Caco-2 (cell line): ENCODE measurements around the gene ZCCHC7. TPM values are rescaled to one million over a fixed set of nuclear protein-coding genes. Genes with fewer than 3 reads are reported as not detected.

Experiments used
- BruUV-seq: library from RNA; stranded (reverse); fragments of 400-500 nt; replicated peaks from 2 replicates; lab custom pipeline; 2021; lab: Mats Ljungman, UMichigan
- CTCF ChIA-PET: fragments of 300-600 bp; sonication (Branson Sonifier 250); formaldehyde crosslinking; loops from one replicate; lab custom pipeline; 2022; ENCODE audit warnings: antibody characterized with exemption; lab: Charles Lee
- POLR2A ChIA-PET: fragments of 300-600 bp; sonication (Branson Sonifier 250); formaldehyde crosslinking; loops from one replicate; lab custom pipeline; 2022; ENCODE audit warnings: antibody characterized with exemption; lab: Charles Lee
- DNase-seq, 2 experiments: peaks; one replicate each; pipeline versions ENCODE4 v3.0.0 to v3.0.0-alpha.2; 2020 to 2022
- H3K27me3 ChIP-seq: replicated peaks from 2 replicates; pipeline ENCODE4 v1.6.0; 2011; ENCODE audit warnings: low read length; ENCODE audit not compliant: control insufficient read depth, insufficient read depth
- H3K36me3 ChIP-seq: 2 replicates; pipeline ENCODE4 v1.5.1; 2011; ENCODE audit warnings: low read length; ENCODE audit not compliant: control insufficient read depth, insufficient read depth
- H3K4me1 ChIP-seq: fragments of 250-450 bp; sonication (Bioruptor Pico); 2 replicates; pipeline ENCODE4 v1.5.1; 2020; ENCODE audit warnings: mild to moderate bottlenecking
- H3K4me3 ChIP-seq: 2 replicates; pipeline ENCODE4 v1.5.1; 2011; ENCODE audit warnings: low read depth, mild to moderate bottlenecking, control low read depth, low read length
- H3K9me3 ChIP-seq: fragments of 250-450 bp; sonication (Bioruptor Pico); 2 replicates; pipeline ENCODE4 v1.5.1; 2020; ENCODE audit warnings: mild to moderate bottlenecking, moderate library complexity
- H3K27ac Mint-ChIP-seq: one replicate; pipeline ENCODE4 v1.8.0; 2022; ENCODE audit warnings: mixed read lengths; ENCODE audit not compliant: unreplicated experiment
- H3K27me3 Mint-ChIP-seq: one replicate; pipeline ENCODE4 v1.8.0; 2022; ENCODE audit warnings: mixed read lengths; ENCODE audit not compliant: insufficient read depth, unreplicated experiment
- H3K36me3 Mint-ChIP-seq: one replicate; pipeline ENCODE4 v1.8.0; 2022; ENCODE audit warnings: mild to moderate bottlenecking, mixed read lengths; ENCODE audit not compliant: insufficient read depth, unreplicated experiment
- H3K4me1 Mint-ChIP-seq: one replicate; pipeline ENCODE4 v1.8.0; 2022; ENCODE audit warnings: low read depth, mixed read lengths; ENCODE audit not compliant: unreplicated experiment
- H3K4me3 Mint-ChIP-seq: one replicate; pipeline ENCODE4 v1.8.0; 2022; ENCODE audit warnings: mild to moderate bottlenecking, moderate library complexity, mixed read lengths; ENCODE audit not compliant: unreplicated experiment
- H3K9me3 Mint-ChIP-seq: one replicate; pipeline ENCODE4 v1.8.0; 2022; ENCODE audit warnings: mixed read lengths; ENCODE audit not compliant: unreplicated experiment
- intact Hi-C: fragments of 100-400 bp; cut with micrococcal nuclease; formaldehyde crosslinking; loops from one replicate; pipeline ENCODE4 v1.10.0; 2022; ENCODE audit not compliant: unreplicated experiment
- total RNA-seq: library from RNA; stranded (reverse); gene quantifications from 2 replicates; pipeline ENCODE4 v1.2.3, GENCODE V29; 2022
- TF ChIP-seq, protein P1 (sequence below), 2 experiments: fragments of 200-600 bp in 1 of 2; IDR thresholded peaks; 1 replicate in 1 of 2; 2 replicates in 1 of 2; pipeline versions ENCODE4 v1.5.1 to v1.8.0; 2011 to 2022; ENCODE audit warnings: antibody characterized with exemption in 1 of 2, control low read depth in 1 of 2, inconsistent platforms in 1 of 2, low read depth in 1 of 2, low read length in 1 of 2, mild to moderate bottlenecking in 1 of 2, moderate library complexity in 1 of 2; ENCODE audit not compliant: insufficient read depth in 1 of 2, severe bottlenecking in 1 of 2, unreplicated experiment in 1 of 2

ZCCHC7 gene
- total RNA-seq, 1 experiment from 2014 or later: 22.0 TPM

DNA sequence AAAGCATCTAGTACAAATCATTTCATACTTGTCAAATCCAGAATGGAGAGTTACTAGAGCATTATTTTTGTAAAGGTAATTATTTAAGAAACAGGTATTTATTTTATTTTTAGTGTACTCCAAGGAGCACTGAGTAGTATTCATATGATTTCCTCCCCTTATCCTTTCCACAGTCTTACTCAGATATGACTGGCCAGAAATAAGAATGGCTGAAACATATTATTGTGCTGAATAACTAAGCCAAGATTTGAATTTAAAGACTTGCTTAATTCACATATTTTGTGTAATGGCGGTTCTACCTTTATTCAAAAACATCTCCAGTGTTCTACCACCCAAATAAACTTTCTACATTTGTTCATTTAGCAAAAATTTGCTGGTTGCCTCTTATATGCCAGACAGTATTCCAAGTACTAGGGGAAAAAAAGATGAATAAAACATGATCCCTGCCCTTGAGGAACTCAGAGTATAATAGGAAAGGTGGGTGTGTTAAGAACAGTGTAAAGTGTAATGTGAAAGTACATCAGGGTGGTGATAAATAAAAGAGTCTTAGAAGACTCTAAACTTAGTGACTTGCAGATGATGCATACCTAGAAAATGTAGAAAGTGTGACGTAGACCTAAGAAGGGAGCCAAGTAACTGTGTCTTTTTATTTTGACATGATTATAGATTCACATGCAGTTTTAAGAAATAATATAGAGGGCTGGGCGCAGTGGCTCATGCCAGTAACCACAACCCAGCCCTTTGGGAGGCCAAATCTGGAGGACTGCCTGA lies 191.7 kb downstream of the ZCCHC7 start:
- CTCF ChIA-PET: no interaction called here
- Mint-ChIP-seq H3K27ac (no peak overlapping the region), H3K4me3 (no peak overlapping the region), H3K27me3 (no peaks in the 10 kb centered on the region), H3K9me3 (no peaks in the 10 kb centered on the region), H3K4me1 (peaks cover 7% of the 10 kb centered on the region), H3K36me3 (peaks cover 4% of the 10 kb centered on the region)
- DNase-seq: no peak
- TF ChIP-seq, protein P1, sequence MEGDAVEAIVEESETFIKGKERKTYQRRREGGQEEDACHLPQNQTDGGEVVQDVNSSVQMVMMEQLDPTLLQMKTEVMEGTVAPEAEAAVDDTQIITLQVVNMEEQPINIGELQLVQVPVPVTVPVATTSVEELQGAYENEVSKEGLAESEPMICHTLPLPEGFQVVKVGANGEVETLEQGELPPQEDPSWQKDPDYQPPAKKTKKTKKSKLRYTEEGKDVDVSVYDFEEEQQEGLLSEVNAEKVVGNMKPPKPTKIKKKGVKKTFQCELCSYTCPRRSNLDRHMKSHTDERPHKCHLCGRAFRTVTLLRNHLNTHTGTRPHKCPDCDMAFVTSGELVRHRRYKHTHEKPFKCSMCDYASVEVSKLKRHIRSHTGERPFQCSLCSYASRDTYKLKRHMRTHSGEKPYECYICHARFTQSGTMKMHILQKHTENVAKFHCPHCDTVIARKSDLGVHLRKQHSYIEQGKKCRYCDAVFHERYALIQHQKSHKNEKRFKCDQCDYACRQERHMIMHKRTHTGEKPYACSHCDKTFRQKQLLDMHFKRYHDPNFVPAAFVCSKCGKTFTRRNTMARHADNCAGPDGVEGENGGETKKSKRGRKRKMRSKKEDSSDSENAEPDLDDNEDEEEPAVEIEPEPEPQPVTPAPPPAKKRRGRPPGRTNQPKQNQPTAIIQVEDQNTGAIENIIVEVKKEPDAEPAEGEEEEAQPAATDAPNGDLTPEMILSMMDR (IDR thresholded peaks at IDR 0.05; ENCODE audit: insufficient read depth in 1 of 2, low read depth in 1 of 2, low read length in 1 of 2, severe bottlenecking in 1 of 2, unreplicated experiment in 1 of 2): no peak
- intact Hi-C loops: no loop called here
- H3K4me1 ChIP-seq: peaks cover 6% of the 10 kb centered on the region
- POLR2A ChIA-PET: no interaction called here
- H3K9me3 ChIP-seq: no peaks in the 10 kb centered on the region
- H3K4me3 ChIP-seq: no peak overlapping the region
- no peaks in the 10 kb centered on the region for H3K27me3 ChIP-seq
- no TSS peak for BruUV-seq
- no peaks in the 10 kb centered on the region; the same call in 1 of the 2 replicates for H3K36me3 ChIP-seq

DNA sequence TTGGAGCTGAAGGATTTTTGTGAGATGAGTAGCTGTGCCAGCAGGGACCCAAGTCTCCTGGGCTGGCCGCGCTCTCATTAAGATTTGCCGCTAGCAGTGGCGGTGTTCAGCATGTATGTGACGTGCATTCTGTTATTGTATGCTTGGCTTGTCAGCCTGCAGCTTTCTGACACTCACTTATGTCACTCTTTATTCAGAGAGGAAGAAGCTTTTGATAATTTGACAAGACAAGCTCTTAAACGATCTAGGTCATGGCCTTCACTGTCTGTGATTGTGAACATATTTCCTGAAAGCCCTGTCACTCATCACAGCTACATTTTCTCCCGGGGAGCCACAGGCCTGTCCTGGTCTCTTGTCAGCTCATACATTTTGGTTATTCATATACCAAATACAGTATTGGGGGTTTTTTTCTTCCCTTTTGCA lies 203.9 kb downstream of the ZCCHC7 start:
- no peak overlapping the region for H3K4me3 ChIP-seq
- Mint-ChIP-seq H3K4me3 (no peak overlapping the region), H3K36me3 (peaks cover 11% of the 10 kb centered on the region), H3K4me1 (peaks cover 10% of the 10 kb centered on the region), H3K9me3 (no peaks in the 10 kb centered on the region), H3K27me3 (no peaks in the 10 kb centered on the region), H3K27ac (no peak overlapping the region)
- intact Hi-C loops: loop anchor here (10.0 kb wide), 1 partner anchor 129 kb away; no protein-coding TSS in a partner anchor
- ChIA-PET CTCF (no interaction called here), POLR2A (no interaction called here)
- no peaks in the 10 kb centered on the region for H3K27me3 ChIP-seq
- TF ChIP-seq, protein P1 (IDR thresholded peaks at IDR 0.05; ENCODE audit: insufficient read depth in 1 of 2, low read depth in 1 of 2, low read length in 1 of 2, severe bottlenecking in 1 of 2, unreplicated experiment in 1 of 2): no peak
- DNase-seq: no peak
- no peaks in the 10 kb centered on the region for H3K36me3 ChIP-seq
- H3K4me1 ChIP-seq: peaks cover 17% of the 10 kb centered on the region
- no peaks in the 10 kb centered on the region for H3K9me3 ChIP-seq
- no TSS peak for BruUV-seq

DNA sequence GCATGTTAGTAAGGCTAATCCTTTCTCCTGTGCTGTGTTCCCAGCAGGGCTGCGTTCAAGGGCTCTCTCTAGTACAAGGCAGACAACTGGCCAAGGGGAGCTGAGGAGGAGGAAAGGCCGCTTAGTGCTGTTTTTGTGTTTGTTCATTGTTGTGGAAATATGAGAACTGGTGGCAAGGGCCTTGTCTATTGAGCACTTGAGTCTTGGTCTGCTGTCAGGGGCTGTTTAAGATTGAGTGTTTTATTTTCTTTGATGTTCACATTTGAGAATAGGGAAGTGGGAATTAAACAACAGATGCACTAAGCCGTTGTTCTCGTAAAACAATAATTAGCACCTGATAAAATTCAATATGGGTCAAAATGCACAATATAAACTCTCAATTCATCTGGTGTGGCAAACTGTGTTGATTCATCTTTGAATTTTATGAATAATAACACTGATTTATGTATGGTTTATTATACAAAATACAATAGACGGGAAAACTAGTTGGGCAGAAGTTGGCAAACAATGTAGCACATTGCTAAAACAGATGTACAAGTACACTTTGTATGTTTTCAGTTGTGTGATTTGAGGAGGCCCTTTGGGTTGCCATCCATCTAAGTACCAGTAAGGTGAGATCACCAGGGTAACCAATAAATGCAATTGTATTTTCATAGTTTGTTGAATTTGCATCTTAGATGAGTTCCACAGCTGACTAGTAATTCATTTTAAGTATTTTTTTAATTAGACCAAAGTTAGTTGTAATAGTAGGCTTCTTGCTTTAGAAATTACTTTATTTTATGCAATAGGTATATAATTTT lies 204.5 kb downstream of the ZCCHC7 start:
- intact Hi-C loops: loop anchor here (10.0 kb wide), 1 partner anchor 130 kb away; no protein-coding TSS in a partner anchor
- POLR2A ChIA-PET: no interaction called here

More for the DNA sequence above, 204.5 kb downstream of the ZCCHC7 start:
- Mint-ChIP-seq H3K4me1 (peaks cover 10% of the 10 kb centered on the region), H3K36me3 (peaks cover 11% of the 10 kb centered on the region), H3K27ac (no peak overlapping the region), H3K27me3 (no peaks in the 10 kb centered on the region), H3K9me3 (no peaks in the 10 kb centered on the region), H3K4me3 (no peak overlapping the region)
- peaks cover 23% of the 10 kb centered on the region for H3K4me1 ChIP-seq
- BruUV-seq: no TSS peak
- no peaks in the 10 kb centered on the region for H3K27me3 ChIP-seq
- no peaks in the 10 kb centered on the region for H3K36me3 ChIP-seq
- CTCF ChIA-PET: no interaction called here
- no peak overlapping the region for H3K4me3 ChIP-seq
- no peak for DNase-seq
- H3K9me3 ChIP-seq: no peaks in the 10 kb centered on the region
- TF ChIP-seq, protein P1 (IDR thresholded peaks at IDR 0.05; ENCODE audit: insufficient read depth in 1 of 2, low read depth in 1 of 2, low read length in 1 of 2, severe bottlenecking in 1 of 2, unreplicated experiment in 1 of 2): no peak
